Coronary artery (tissue), 2 donors: ENCODE results near the gene C3orf18.

Experiments
- DNase-seq: peaks from one replicate; pipeline ENCODE4 v3.0.0-alpha.2; 2017; ENCODE audit warnings: low spot score
- H3K27ac ChIP-seq, 2 donors: fragments of 200-600 bp; sonication (generic); one replicate each; pipeline ENCODE4 v1.5.1; 2016 to 2019
- H3K4me3 ChIP-seq: fragments of 200-600 bp; sonication (generic); 2 replicates; pipeline ENCODE4 v1.5.1; 2016; ENCODE audit warnings: mild to moderate bottlenecking, moderate library complexity
- CTCF ChIP-seq: fragments of 200-600 bp; sonication (generic); IDR thresholded peaks from one replicate; pipeline ENCODE4 v1.5.1; 2019; ENCODE audit warnings: antibody characterized with exemption

Gene C3orf18

GRCh38 chr3:50536471-50537180 is 30.9 kb downstream of the C3orf18 start:
- no peak overlapping the region for H3K27ac ChIP-seq
- no peak overlapping the region for H3K4me3 ChIP-seq
- TF ChIP-seq CTCF: no peak
- no peak for DNase-seq

- no peak for DNase-seq
- Histone ChIP-seq H3K4me3 (no peak overlapping the region), H3K27ac (no peak overlapping the region)
- no peak for TF ChIP-seq CTCF
These were observed 32.7 kb downstream of the C3orf18 start for GRCh38 chr3:50534681-50535330.

- no peak overlapping the region for H3K4me3 ChIP-seq
- DNase-seq: no peak
- no peak for TF ChIP-seq CTCF
- H3K27ac ChIP-seq: no peak overlapping the region
These were observed 33.6 kb downstream of the C3orf18 start for GRCh38 chr3:50533807-50534461.

GRCh38 chr3:50533316-50533715 is 34.2 kb downstream of the C3orf18 start:
- no peak for DNase-seq
- Histone ChIP-seq H3K4me3 (no peak overlapping the region), H3K27ac (no peak overlapping the region)
- TF ChIP-seq CTCF: no peak

GRCh38 chr3:50532062-50532705 is 35.4 kb downstream of the C3orf18 start:
- DNase-seq: no peak
- H3K27ac ChIP-seq: peak overlapping the region in 1 of 2 donors; percentile 58

GRCh38 chr3:50531201-50531600 is 36.3 kb downstream of the C3orf18 start:
- DNase-seq: no peak
- no peak overlapping the region for H3K4me3 ChIP-seq
- no peak overlapping the region for H3K27ac ChIP-seq
- no peak for TF ChIP-seq CTCF

More at GRCh38 chr3:50532062-50532705, 35.4 kb downstream of the C3orf18 start:
- no peak overlapping the region for H3K4me3 ChIP-seq
- TF ChIP-seq CTCF: no peak
